Sigmoid colon (tissue), 4 donors: ENCODE measurements around the gene SNAP47.

Experiments used
- CTCF ChIP-seq, 4 experiments: fragments of 450-650 bp in 3 of 4; fragments of 200-600 bp in 1 of 4; IDR thresholded peaks; one replicate each; pipeline ENCODE4 v1.5.1; 2016 to 2019; ENCODE audit warnings: antibody characterized with exemption in 4 of 4, mild to moderate bottlenecking in 3 of 4, moderate library complexity in 2 of 4
- POLR2A ChIP-seq, 2 donors: fragments of 450-650 bp; IDR thresholded peaks; one replicate each; pipeline ENCODE4 v1.6.1; 2016; ENCODE audit warnings: antibody characterized with exemption in 2 of 2, mild to moderate bottlenecking in 2 of 2, moderate library complexity in 2 of 2
- POLR2AphosphoS5 ChIP-seq, 4 donors: sonication (generic); formaldehyde crosslinking; IDR thresholded peaks; one replicate each; pipeline ENCODE4 v1.6.1; 2017; ENCODE audit warnings: antibody characterized with exemption in 4 of 4

GRCh38 chr1:227735539-227736285 is 477 bp downstream of the SNAP47 start:
- TF ChIP-seq CTCF (IDR thresholded peaks at IDR 0.05), result no peak
- no peak for TF ChIP-seq POLR2A (IDR thresholded peaks at IDR 0.05)
- no peak for TF ChIP-seq POLR2AphosphoS5 (IDR thresholded peaks at IDR 0.05)
